ENCODE measurements around the gene DLG2.
"Not testable (repeated sequence)": the region's sequence is repeated elsewhere in the genome, so short reads cannot be mapped to it uniquely, and the experiment has no call there.

DNA sequence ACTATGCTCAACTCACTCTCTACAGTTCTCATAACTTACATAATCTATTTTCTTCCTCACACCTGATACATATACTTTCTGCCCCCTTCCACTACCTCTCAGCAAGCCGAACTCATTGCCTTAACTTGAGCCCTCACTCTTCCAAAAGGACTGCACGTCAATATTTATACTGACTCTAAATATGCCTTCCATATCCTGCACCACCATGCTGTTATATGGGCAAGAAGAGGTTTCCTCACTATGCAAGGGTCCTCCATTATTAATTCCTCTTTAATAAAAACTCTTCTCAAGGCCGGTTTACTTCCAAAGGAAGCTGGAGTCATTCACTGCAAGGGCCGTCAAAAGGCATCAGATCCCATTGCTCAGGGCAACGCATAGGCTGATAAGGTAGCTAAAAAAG lies 2204.5 kb downstream of the DLG2 start:
- TF ChIP-seq, protein P1, sequence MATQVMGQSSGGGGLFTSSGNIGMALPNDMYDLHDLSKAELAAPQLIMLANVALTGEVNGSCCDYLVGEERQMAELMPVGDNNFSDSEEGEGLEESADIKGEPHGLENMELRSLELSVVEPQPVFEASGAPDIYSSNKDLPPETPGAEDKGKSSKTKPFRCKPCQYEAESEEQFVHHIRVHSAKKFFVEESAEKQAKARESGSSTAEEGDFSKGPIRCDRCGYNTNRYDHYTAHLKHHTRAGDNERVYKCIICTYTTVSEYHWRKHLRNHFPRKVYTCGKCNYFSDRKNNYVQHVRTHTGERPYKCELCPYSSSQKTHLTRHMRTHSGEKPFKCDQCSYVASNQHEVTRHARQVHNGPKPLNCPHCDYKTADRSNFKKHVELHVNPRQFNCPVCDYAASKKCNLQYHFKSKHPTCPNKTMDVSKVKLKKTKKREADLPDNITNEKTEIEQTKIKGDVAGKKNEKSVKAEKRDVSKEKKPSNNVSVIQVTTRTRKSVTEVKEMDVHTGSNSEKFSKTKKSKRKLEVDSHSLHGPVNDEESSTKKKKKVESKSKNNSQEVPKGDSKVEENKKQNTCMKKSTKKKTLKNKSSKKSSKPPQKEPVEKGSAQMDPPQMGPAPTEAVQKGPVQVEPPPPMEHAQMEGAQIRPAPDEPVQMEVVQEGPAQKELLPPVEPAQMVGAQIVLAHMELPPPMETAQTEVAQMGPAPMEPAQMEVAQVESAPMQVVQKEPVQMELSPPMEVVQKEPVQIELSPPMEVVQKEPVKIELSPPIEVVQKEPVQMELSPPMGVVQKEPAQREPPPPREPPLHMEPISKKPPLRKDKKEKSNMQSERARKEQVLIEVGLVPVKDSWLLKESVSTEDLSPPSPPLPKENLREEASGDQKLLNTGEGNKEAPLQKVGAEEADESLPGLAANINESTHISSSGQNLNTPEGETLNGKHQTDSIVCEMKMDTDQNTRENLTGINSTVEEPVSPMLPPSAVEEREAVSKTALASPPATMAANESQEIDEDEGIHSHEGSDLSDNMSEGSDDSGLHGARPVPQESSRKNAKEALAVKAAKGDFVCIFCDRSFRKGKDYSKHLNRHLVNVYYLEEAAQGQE (IDR thresholded peaks at IDR 0.05; ENCODE audit: insufficient replicate concordance, low read depth) = not testable (repeated sequence)
- TF ChIP-seq CTCF (IDR thresholded peaks at IDR 0.05; ENCODE audit: insufficient read depth, low read length) = not testable (repeated sequence)
